ENCODE results near the gene SMARCA1.

DNA sequence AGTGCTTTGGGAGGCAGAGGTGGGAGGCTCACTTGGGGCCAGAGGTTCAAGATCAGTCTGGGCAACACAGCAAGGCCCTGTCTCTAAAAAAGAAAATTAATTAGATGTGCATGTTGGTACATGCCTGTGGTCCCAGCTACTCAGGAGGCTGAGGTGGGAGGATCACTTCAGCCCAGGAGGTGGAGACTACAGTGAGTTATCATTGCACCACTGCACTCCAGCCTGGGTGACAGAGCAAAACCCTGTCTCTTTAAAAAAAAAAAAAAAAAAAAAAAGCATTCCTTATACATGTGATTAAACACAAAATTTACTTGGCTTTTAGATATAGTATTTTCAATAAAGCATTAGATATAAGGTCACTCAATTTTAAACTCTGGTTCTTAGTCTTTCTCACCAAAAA lies 34.9 kb downstream of the SMARCA1 start:
- TF ChIP-seq EZH2phosphoT487 (IDR thresholded peaks at IDR 0.05; ENCODE audit: borderline replicate concordance, low read length): no peak
- TF ChIP-seq, protein P1, sequence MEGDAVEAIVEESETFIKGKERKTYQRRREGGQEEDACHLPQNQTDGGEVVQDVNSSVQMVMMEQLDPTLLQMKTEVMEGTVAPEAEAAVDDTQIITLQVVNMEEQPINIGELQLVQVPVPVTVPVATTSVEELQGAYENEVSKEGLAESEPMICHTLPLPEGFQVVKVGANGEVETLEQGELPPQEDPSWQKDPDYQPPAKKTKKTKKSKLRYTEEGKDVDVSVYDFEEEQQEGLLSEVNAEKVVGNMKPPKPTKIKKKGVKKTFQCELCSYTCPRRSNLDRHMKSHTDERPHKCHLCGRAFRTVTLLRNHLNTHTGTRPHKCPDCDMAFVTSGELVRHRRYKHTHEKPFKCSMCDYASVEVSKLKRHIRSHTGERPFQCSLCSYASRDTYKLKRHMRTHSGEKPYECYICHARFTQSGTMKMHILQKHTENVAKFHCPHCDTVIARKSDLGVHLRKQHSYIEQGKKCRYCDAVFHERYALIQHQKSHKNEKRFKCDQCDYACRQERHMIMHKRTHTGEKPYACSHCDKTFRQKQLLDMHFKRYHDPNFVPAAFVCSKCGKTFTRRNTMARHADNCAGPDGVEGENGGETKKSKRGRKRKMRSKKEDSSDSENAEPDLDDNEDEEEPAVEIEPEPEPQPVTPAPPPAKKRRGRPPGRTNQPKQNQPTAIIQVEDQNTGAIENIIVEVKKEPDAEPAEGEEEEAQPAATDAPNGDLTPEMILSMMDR (conservative IDR thresholded peaks at IDR 0.05; ENCODE audit: low read depth, low read length): no peak
- TF ChIP-seq EZH2 (IDR thresholded peaks at IDR 0.05; ENCODE audit: low read length, unreplicated experiment): no peak
